GM12801 (cell line): Measurements from ENCODE around the gene NF2.

Source experiments
- TF ChIP-seq, protein P1 (sequence below): IDR thresholded peaks from one replicate; pipeline ENCODE4 v1.5.1; 2011; ENCODE audit warnings: control low read depth; ENCODE audit not compliant: insufficient read length; ENCODE audit errors: extremely low read depth

Gene NF2

DNA sequence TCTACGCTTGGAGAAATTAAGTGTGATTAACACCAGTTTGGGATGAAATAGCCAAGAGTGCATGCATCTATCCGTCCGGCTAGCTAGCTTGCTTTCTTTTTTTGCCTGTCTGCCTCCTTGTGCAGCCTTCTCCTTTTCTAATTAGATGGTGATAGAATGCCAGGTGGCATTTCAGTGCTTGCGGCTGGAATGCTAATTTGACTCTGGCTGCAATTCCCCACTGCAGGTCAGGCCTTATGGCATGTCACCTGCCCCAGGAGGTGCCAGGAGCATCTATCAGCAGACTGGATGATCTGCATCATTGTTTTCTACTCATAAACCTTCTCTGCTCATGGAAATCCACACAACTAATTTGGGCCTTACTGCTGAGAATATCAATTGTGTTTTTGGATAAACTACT lies 65.2 kb downstream of the NF2 start:
- TF ChIP-seq, protein P1, sequence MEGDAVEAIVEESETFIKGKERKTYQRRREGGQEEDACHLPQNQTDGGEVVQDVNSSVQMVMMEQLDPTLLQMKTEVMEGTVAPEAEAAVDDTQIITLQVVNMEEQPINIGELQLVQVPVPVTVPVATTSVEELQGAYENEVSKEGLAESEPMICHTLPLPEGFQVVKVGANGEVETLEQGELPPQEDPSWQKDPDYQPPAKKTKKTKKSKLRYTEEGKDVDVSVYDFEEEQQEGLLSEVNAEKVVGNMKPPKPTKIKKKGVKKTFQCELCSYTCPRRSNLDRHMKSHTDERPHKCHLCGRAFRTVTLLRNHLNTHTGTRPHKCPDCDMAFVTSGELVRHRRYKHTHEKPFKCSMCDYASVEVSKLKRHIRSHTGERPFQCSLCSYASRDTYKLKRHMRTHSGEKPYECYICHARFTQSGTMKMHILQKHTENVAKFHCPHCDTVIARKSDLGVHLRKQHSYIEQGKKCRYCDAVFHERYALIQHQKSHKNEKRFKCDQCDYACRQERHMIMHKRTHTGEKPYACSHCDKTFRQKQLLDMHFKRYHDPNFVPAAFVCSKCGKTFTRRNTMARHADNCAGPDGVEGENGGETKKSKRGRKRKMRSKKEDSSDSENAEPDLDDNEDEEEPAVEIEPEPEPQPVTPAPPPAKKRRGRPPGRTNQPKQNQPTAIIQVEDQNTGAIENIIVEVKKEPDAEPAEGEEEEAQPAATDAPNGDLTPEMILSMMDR: no peak

- TF ChIP-seq, protein P1: no peak
Measured at GRCh38 chr22:29670626-29671025, 67.2 kb downstream of the NF2 start.

DNA sequence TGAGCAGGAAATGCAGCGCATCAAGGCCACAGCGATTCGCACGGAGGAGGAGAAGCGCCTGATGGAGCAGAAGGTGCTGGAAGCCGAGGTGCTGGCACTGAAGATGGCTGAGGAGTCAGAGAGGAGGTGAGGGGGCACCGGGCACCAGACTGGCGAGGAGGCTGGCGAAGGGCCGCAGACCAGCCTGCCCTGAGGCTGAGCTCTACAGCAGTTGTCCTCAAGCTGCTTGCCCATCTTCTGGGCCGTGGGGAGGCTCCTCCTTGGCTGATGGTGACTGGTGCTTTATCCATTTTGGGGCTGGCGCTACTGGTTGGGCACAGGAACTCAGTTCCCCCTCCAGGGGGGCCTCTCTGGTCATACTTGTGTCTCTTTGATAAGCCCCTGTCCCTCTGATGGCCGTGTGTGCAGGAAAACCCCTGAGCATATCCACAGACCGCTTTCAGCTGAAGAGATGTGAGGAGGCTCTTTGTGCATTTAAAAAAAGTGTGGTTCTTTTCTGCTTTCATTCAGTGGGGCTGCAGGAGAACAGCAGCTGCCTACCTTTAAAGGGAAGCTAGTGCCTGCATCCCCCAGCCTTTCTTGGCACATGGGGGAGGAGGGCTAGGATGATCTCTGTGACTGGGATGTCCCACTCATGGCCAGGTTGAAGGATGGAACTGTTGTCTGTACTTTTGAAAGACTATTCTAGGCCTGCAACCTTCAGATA lies 70.1 kb downstream of the NF2 start:
- TF ChIP-seq, protein P1: no peak

DNA sequence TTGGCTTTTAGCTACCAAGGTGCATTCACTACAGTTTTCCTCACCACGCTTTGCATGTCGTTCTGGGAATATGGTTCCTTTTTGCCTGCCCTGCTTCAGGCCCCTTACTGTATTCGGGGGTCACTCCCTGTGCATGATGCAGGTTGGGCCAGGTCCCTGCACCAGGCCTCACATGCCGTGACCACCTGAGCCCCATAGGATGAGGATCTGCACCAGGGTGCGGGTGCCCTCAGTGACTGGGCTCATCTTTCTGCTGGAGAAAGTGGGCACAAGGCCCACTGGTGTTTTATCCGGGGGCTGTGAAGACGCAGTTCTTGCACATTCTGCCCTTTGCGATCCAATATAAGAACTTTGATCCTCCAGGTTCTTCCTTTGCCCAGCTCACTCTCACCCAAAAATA lies 70.7 kb downstream of the NF2 start:
- TF ChIP-seq, protein P1: no peak

DNA sequence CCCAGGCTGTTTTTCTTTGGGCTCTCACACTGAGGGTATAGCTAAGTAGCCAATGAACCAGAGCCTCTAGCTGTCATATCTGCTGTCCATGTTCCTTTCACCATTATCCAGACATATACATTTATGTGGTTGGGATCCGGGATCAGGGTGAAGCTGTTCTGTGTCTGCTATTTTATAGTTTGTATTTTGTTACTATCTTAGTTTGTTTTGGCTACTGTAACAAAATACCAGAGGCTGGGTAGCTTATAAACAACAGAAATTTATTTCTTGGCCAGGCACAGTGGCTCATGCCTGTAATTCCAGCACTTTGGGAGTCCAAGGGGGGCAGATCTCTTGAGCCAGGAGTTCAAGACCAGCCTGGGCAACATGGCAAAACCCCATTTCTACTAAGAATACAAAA lies 75.9 kb downstream of the NF2 start:
- TF ChIP-seq, protein P1: no peak

GRCh38 chr22:29683536-29683935 lies 80.1 kb downstream of the NF2 start:
- TF ChIP-seq, protein P1: no peak

DNA sequence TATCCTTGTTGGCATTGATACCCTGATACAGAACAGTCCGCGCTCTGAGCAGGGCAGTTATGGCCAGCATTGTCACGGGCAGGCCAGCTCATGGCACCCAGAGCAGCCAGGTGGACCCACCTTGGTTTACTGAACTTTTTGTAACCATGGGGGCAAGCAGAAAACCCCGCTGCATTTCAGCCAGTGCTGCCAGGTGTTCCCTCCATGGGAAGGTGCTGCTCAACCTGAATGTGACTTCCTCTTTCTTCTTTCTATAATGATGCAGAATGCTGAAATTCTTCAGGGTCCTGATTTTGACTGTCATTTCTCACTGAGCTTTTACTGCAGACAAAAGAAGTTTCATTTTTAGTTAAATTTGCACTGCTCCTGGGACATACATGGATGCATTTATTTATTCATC lies 80.8 kb downstream of the NF2 start:
- TF ChIP-seq, protein P1: no peak
